GM20431 (cell line): Measurements from ENCODE around the gene PIAS4.

Experiments
- in situ Hi-C: fragments of 300-500 bp; cut with MseI, MboI; formaldehyde crosslinking; loops from one replicate; pipeline ENCODE4 v1.15.0; 2020; ENCODE audit warnings: low sequenced_read_pairs; ENCODE audit not compliant: unreplicated experiment

PIAS4 gene

GRCh38 chr19:4053423-4054324 lies 46.1 kb downstream of the PIAS4 start:
- in situ Hi-C loops = no loop called here

DNA sequence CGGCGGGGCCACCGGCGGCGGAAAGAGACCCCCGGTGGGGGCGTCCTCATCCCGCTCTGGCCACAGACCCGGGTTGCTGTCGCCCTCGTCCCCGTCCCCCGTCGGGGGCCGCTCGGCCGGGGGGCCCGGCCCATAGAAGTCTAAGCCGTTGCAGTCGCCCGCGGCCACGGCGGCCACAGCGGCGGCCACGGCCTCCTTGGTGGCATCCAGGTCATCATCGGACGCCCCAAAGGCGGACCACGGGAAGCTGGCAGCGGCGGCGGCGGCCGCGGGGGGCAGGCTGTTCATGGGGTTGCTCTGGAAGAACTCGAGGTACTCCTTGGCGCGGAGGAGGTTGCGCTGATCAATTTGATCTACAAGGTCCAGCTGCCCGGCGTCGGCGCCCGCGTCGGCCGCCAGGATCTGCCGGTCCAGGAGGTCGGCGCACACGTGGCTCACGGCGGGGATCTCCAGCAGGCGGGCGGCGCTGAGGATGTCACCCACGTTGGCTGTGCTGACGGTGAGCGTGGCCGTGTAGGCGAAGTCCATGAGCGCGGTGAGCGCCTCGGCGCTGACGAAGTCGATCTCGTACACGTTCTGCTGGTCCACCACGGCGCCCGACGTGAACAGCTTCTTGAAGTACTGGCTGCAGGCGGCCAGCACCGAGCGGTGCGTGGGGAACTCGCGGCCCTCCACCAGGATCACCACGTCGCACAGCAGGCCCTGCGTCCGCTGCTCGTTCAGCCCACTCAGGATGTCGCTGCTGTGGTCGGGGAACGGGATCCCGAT lies 47.1 kb downstream of the PIAS4 start:
- in situ Hi-C loops = no loop called here

GRCh38 chr19:4055209-4055552 lies 47.6 kb downstream of the PIAS4 start:
- in situ Hi-C loops = no loop called here

DNA sequence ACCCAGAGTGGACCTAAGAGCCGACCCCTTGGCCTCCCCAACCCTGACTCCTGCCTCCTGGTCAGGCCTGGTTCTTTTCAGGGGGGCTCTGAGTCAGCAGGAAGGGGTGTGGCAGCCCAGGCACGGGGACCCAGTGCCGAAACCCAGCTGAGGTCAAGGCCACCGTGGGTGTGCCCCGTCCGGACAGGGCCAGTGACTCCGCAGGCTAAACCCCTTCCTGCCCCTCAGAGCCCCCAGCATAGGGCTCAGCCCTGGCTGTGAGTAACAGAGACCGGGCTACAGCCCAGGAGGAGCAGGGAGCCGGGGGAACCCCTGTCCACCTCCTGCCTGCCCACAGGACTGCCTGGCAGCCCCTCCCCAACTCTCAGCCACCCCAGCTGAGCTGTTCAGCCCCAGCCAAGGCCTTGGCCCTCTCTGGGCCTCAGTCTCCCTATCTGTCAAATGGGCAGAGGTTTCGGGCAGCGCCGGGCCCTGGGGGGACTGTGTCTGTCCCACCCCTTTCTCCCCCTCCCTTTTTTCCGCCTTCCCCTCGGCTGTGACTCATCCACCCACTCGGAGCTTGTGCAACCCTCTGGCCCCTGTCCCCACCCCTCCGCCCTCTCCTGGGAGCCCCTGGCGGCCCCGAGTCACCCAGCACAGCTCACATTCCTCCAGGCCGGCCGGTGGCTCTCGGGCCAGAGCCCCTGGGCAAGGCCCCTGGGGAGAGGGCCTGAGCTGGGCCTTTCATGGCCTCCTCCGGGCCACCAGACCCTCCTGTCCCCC lies 50.6 kb downstream of the PIAS4 start:
- in situ Hi-C loops = no loop called here

GRCh38 chr19:4058693-4059452 lies 51.3 kb downstream of the PIAS4 start:
- in situ Hi-C loops = no loop called here

- in situ Hi-C loops = no loop called here
These were observed 51.9 kb downstream of the PIAS4 start for GRCh38 chr19:4059453-4059871.

DNA sequence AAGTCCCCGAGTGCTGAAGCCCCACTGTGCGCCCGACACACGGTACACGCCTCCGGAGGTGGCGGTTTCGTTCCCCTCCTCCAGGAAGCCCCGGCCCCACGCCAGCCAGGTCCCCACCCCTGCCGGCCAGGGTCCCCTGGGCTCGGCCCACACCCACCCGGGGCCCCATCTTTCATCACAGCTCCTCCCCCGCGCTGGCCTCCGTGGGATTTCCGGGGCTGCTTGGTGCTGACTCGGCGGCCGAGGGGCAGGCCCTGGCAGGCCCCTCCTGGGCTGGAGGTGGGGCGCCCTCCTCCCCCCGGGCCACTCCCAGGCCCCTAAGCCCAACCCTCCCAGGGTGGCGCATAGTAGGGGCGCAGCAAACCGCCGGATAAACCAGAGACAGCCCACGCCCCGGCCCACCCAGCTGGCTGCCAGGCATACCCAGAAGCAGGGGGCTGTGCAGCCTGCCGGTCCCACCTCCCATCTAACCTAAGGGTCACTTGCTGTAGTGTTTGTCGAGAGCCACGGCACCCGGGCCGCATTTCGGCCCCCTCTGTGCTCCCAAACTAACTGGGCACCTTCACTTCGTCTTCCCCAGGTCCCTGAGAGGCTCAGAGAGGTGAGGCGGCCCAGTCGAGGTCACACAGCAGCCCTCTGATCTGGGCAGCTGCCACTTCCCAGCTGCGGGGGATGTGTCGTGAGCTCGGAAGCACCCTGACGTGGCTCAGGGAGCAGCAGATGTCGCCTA lies 52.5 kb downstream of the PIAS4 start:
- in situ Hi-C loops = no loop called here

DNA sequence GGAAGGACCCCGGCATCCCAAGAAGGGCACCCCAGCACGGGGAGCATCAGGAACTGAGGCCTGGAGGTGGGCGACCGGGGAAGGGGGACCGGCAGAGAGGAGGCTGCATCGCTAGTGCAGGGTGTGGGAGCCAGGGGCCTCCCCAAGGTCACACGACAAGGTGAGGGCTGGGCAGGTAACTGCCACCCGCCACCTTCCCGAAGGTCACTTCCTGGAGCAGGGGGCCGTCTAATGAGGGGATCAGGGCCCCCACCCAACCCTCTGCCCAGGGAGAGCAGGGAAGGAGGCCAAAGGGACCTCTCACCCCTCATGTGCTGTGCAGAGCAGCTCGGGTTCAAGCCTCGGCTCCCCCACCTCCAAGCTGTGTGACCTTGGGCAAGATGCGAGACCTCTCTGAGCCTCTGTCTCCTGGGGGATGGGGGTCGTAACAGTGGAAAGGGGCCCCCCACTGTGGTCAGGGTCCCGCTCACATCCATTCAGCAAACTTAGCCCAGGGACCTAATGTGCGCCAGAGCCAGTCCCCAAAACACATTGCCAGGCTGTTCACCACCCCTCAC lies 53.2 kb downstream of the PIAS4 start:
- in situ Hi-C loops = no loop called here

GRCh38 chr19:4061178-4061682 lies 53.7 kb downstream of the PIAS4 start:
- in situ Hi-C loops = no loop called here

DNA sequence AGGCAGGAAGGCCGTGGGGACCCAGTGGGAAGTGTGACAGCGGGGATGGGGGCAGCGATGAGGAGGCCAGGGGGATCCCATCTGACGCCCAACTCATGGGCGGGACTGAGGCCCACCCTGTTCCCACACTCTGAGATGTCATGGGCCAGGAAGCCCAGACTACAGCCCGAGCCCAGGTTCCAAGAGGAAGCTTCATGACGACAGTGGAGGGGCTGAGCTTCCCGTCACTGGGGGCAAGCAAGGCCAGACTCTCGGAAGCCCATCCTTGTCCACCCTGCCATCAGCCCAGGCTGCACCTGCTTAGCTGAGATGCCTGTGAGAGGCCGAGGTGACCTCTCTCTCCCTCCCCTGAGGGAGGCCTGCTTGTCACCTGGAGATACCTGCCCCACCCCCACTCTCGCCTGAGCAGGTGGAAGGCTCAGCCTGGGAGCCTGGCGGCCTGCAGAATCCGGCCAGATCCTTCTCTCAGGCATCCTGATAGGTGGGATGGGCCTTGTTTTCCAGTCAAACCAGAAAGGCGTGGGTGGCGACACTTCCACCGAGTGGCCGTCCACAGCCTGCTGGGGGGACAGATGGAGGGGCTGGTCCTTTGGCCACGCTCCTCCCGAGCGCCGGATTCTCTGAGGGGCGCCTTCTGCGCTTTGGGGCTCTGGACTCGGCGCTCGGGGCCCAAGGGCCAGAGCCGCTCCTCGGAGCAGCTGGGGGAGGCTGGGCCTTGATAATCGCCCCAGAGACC lies 54.3 kb downstream of the PIAS4 start:
- in situ Hi-C loops = no loop called here

- in situ Hi-C loops = no loop called here
These were observed 55.2 kb downstream of the PIAS4 start for GRCh38 chr19:4062419-4063368.

DNA sequence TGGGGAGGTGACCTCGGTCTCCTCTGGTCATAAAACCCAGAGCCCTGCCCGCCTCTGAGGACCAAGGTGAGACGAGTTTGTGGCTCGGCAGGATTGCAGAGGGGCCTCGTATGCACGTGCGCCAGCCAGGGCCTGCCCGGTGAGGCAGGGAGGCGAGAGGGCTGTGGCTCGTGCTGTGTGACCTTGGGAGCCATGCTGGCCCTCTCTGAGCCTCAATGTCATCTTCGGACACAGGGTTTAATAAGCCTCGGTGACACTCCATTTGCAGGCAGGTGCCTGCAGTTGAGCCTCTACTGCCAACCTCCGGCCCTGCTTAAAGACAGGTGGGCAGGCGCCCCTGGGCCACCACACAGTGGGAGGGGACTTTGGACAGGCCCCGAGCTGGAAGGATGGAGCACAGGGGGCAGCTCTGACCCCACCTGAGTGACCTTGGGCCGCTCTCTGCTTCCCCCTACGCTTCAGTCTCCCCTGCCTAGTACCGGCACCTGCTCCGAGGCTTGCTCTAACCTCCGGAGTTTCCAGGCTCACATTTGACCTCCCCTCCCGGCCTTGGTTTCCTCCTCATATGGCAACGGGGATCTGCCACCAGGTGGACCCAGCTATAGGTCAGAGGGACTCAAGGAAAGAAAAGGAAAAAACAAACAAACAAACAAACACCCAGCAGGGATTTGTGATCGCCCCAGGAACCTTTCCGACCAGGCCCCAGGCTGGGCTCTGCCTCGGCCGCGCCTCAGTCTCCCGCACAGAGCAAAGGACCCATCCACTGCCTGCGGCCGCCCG lies 56.0 kb downstream of the PIAS4 start:
- in situ Hi-C loops = no loop called here

DNA sequence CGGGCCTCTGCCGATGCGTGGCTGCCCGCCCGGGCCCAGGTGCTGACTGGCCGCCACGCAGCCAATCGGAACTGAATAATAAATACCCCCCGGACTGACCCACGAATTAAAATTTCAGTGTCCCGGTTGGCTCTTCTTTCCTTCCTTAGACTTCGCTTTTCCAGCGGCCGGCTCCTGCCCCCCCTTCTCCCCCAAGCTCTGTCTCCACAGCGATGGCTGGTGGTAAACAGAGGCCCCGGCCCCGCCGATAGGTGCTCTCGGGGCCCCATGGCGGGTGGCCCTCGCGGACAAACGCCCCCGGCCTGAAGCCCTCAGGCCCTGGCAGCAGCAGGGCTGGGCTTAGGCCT lies 56.6 kb downstream of the PIAS4 start:
- in situ Hi-C loops = no loop called here

GRCh38 chr19:4064496-4065260 lies 57.1 kb downstream of the PIAS4 start:
- in situ Hi-C loops = no loop called here

- in situ Hi-C loops = no loop called here
These were observed 58.1 kb downstream of the PIAS4 start for GRCh38 chr19:4065430-4066175.
